ENCODE data around the gene CDYL2.

Gene CDYL2

DNA sequence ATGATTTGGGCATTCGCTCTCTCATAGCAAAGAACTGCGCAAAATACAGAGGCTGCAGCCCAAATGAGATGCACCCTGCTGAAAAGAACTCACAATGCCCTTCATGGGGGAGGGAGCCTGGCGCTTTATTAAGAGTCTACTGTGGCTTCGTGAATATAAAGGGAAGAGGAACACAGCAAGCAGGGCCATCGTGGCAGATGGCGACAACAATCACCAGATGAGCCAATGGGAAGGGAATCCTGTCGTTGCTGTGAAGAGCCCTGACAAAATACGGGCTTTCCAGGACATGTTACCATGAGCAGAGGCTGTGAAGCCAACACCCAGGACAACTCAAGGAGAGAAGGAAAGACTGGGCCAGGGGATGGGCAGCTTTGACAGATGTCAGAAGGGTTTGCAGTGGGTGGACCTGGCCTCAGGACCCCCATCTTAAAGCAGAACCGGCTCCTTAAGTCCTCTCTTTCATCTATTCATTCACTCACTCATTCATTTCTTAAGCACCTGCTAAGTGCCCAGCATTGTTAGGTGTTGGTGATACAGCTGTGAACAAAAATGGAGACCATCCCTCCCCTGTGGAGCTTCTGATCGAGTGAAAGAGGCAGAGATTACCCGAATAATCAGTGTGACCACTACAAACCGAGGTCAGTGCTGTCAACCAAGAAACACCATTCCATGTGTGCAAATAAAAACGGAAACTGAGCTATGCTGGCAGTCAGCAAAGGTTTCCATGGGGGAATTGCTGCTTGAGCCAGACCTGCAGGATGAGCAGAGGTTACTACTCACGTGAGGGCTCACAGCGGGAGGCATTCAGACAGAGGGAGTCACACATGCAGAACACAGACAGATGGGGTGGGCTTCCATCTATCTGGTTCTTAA is 137.8 kb downstream of the CDYL2 start:
- no peak overlapping the region for H3K27ac ChIP-seq
- TF ChIP-seq, protein P1, sequence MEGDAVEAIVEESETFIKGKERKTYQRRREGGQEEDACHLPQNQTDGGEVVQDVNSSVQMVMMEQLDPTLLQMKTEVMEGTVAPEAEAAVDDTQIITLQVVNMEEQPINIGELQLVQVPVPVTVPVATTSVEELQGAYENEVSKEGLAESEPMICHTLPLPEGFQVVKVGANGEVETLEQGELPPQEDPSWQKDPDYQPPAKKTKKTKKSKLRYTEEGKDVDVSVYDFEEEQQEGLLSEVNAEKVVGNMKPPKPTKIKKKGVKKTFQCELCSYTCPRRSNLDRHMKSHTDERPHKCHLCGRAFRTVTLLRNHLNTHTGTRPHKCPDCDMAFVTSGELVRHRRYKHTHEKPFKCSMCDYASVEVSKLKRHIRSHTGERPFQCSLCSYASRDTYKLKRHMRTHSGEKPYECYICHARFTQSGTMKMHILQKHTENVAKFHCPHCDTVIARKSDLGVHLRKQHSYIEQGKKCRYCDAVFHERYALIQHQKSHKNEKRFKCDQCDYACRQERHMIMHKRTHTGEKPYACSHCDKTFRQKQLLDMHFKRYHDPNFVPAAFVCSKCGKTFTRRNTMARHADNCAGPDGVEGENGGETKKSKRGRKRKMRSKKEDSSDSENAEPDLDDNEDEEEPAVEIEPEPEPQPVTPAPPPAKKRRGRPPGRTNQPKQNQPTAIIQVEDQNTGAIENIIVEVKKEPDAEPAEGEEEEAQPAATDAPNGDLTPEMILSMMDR (IDR thresholded peaks at IDR 0.05), result no peak
- TF ChIP-seq ZFX (IDR thresholded peaks at IDR 0.05; ENCODE audit: borderline replicate concordance), result no peak

DNA sequence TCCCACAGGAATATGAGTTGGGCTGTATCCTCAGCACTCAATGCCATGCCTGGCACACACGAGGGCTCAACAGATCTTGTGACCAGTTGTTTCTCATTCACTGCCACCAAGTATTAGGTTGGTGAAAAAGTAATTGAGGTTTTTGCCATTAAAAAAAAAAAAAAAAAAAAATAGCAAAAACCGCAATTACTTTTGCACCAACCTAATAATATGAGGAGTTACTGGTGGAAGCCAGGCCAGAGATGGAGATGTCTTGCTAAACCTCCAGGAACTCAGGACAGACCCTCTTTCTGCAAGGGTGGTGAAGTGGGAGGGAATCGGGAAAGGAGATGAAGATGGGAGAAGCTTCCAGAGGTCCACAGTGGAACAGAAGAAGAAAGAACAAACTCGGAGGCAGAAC is 139.0 kb downstream of the CDYL2 start:
- TF ChIP-seq ZFX (IDR thresholded peaks at IDR 0.05; ENCODE audit: borderline replicate concordance), result no peak
- TF ChIP-seq, protein P1 (IDR thresholded peaks at IDR 0.05), result no peak
- no peak overlapping the region for H3K27ac ChIP-seq

DNA sequence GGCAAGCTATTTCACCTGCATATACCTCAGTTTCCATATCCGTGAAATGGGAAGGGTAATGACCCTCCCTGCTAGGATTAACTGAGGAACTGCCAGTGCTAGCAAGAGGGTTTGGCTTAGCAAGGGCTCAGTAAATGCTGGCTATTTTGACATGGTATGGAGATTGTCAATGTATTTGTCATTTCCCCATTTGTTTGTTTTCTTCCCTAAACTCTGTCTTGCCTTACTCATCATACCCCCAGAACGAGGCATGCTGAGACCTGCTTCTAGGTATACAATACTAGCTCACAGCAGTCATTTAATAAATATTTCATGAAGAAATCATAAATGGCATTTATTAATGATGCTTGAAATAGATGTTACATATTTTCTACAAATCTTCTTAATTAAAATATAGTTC is 139.6 kb downstream of the CDYL2 start:
- TF ChIP-seq, protein P1 (IDR thresholded peaks at IDR 0.05), result no peak
- TF ChIP-seq ZFX (IDR thresholded peaks at IDR 0.05; ENCODE audit: borderline replicate concordance), result no peak
- no peak overlapping the region for H3K27ac ChIP-seq

DNA sequence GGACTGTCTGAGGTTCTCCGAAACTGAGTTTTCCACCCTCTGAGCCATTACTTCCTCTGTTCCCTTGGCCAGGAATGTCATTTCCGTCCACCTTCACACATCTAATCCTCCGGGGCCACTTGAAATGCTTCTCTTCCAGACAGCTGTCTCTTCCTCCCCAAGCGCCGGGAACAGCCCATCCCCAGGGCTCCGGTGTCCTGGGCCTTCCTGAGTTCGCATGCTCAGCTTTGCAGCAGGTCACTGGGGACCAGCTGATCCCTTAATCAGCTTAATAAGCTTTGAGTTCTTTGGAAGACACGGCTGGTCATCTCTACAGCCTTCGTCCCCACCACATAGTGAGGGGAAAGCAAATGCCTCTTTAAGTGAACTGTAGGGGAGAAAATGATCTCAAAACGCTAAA is 140.2 kb downstream of the CDYL2 start:
- no peak overlapping the region for H3K27ac ChIP-seq
- no peak for TF ChIP-seq ZFX (IDR thresholded peaks at IDR 0.05; ENCODE audit: borderline replicate concordance)
- TF ChIP-seq, protein P1 (IDR thresholded peaks at IDR 0.05), result no peak

DNA sequence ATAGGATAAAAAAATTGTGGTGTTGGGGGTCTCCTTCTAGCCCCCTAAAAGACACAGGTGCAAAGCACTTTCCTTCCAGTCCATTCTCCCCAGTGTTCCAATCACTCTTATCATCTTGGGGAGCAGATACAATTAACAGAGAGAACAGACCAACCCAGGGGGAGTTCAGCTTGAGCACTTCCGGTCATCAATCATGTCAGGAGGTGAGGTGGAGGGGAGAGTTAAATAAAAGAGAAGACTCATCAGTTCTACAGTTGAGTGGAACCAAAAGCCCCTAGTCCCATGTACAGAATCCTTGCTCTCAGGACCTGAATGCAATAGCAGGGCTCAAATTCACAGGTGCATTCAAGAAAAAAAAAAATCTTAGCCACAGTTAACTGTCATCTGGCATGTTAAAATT is 141.3 kb downstream of the CDYL2 start:
- no peak for TF ChIP-seq ZFX (IDR thresholded peaks at IDR 0.05; ENCODE audit: borderline replicate concordance)
- TF ChIP-seq, protein P1 (IDR thresholded peaks at IDR 0.05), result no peak
- H3K27ac ChIP-seq, result no peak overlapping the region

DNA sequence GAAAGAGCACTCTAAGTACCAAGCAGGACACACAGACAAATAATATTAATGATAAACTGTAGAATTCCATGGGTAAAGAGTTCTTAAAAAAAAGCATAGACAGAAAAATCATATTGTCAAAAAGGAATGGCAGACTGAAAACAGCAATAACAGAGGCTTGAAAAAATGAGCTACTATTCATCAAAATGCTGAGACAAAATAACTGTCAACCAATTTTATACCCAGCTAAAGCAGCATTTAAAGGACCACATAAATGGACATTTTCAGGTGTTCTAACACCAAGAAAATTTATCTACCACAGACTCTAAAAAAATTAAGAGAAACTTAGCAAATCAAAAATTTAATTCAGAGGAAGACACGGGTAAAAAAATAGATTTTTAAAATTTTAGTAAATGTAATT is 144.5 kb downstream of the CDYL2 start:
- TF ChIP-seq, protein P1 (IDR thresholded peaks at IDR 0.05), result no peak
- TF ChIP-seq ZFX (IDR thresholded peaks at IDR 0.05; ENCODE audit: borderline replicate concordance), result no peak
- no peak overlapping the region for H3K27ac ChIP-seq

DNA sequence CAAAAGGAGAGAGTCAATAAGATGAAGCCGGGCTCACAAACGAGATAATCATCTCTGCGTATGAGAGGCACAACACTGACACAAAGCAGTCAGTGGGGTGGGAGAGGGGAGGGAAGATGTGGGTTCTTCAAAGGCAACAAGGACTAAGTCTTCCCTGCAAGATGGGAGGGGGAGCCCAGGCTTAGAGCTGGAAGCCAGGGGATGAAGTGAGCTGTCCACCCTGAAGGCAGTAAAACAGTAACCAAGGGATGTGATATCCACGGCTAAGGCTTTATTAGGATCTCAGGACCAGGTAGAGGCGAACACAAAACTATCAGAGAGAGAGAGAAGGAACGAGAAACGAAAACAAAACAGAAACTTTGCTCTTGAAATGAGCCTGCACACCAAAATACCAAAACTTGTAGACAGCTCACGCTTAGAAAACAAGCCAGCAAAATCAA is 147.7 kb downstream of the CDYL2 start:
- TF ChIP-seq ZFX (IDR thresholded peaks at IDR 0.05; ENCODE audit: borderline replicate concordance), result no peak
- TF ChIP-seq, protein P1 (IDR thresholded peaks at IDR 0.05), result no peak

More for the DNA sequence above, 147.7 kb downstream of the CDYL2 start:
- peak overlapping the region; percentile 94 for H3K27ac ChIP-seq

Data from 22Rv1 (cell line).